ENCODE data around the gene TXLNA. TPM values are rescaled to one million over a fixed set of nuclear protein-coding genes. Genes with fewer than 3 reads are reported as not detected.

Gene TXLNA
- polyA plus RNA-seq, 1 experiment: 49.3 TPM

DNA sequence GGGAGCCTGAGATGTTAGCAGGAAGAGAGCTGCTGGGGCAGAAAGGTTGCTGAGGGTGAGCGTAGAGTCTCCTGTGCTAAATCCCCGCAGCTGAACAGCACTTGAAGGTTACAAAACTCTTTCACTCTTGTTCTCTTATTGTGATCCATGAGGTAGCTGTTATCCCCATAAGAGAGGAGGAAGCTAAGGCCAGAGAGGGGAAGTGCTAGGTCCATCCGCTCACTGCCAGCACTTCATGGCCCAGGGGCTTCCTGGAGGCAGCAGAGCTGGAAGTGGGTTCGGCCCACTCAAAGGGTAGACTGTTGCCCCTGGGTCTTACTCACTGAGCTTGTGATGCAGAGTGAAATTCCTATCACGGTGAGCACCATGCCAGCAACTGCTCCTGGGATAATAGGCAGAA, 37.1 kb downstream of the TXLNA start:
- ChIA-PET CTCF (interaction anchor here (0.9 to 3.3 kb wide), 19 partner anchors 11 to 197 kb away, joined by 3 to 38 read pairs (median 7); partner anchors contain the start of genes CCDC28B, FAM167B, IQCC and MARCKSL1), POLR2A (interaction anchor here (0.6 to 2.5 kb wide), 4 partner anchors 18 to 135 kb away, joined by 3 to 29 read pairs (median 5); partner anchors contain the start of gene MARCKSL1)
- TF ChIP-seq, protein P1, sequence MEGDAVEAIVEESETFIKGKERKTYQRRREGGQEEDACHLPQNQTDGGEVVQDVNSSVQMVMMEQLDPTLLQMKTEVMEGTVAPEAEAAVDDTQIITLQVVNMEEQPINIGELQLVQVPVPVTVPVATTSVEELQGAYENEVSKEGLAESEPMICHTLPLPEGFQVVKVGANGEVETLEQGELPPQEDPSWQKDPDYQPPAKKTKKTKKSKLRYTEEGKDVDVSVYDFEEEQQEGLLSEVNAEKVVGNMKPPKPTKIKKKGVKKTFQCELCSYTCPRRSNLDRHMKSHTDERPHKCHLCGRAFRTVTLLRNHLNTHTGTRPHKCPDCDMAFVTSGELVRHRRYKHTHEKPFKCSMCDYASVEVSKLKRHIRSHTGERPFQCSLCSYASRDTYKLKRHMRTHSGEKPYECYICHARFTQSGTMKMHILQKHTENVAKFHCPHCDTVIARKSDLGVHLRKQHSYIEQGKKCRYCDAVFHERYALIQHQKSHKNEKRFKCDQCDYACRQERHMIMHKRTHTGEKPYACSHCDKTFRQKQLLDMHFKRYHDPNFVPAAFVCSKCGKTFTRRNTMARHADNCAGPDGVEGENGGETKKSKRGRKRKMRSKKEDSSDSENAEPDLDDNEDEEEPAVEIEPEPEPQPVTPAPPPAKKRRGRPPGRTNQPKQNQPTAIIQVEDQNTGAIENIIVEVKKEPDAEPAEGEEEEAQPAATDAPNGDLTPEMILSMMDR (IDR thresholded peaks at IDR 0.05; ENCODE audit: low read depth, low read length): no peak
- Histone ChIP-seq H3K27ac (ENCODE audit: low read depth, low read length) (no peak overlapping the region), H3K9me3 (ENCODE audit: control insufficient read depth, insufficient read depth, low read length) (no peaks in the 10 kb centered on the region), H3K4me3 (ENCODE audit: low read depth, low read length) (no peak overlapping the region), H3K27me3 (ENCODE audit: control insufficient read depth, insufficient read depth, low read length) (no peaks in the 10 kb centered on the region)
- DNase-seq (ENCODE audit: low read depth, low spot score): no peak

DNA sequence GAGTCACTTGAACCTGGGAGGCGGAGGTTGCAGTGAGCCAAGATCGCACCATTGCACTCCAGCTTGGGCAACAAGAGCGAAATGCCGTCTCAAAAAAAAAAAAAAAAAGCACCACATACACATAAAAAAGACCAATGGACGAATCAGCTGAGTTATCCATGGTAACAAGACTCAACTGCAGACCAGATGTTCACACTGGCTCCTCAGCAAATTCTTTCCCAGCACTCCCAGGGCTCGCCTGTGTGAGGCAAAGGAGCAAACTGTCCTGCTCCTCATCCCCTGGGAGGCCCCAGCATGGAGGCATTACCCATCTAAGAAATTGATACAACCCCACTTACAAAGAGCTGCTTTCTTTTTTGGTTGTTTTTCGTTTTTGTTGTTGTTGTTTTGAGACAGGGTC, 39.5 kb downstream of the TXLNA start:
- POLR2A ChIA-PET: no interaction called here
- CTCF ChIA-PET: no interaction called here
- Histone ChIP-seq H3K27me3 (ENCODE audit: control insufficient read depth, insufficient read depth, low read length) (no peaks in the 10 kb centered on the region), H3K27ac (ENCODE audit: low read depth, low read length) (no peak overlapping the region), H3K9me3 (ENCODE audit: control insufficient read depth, insufficient read depth, low read length) (no peaks in the 10 kb centered on the region), H3K4me3 (ENCODE audit: low read depth, low read length) (no peak overlapping the region)
- TF ChIP-seq, protein P1 (IDR thresholded peaks at IDR 0.05; ENCODE audit: low read depth, low read length): no peak
- no peak for DNase-seq (ENCODE audit: low read depth, low spot score)

DNA sequence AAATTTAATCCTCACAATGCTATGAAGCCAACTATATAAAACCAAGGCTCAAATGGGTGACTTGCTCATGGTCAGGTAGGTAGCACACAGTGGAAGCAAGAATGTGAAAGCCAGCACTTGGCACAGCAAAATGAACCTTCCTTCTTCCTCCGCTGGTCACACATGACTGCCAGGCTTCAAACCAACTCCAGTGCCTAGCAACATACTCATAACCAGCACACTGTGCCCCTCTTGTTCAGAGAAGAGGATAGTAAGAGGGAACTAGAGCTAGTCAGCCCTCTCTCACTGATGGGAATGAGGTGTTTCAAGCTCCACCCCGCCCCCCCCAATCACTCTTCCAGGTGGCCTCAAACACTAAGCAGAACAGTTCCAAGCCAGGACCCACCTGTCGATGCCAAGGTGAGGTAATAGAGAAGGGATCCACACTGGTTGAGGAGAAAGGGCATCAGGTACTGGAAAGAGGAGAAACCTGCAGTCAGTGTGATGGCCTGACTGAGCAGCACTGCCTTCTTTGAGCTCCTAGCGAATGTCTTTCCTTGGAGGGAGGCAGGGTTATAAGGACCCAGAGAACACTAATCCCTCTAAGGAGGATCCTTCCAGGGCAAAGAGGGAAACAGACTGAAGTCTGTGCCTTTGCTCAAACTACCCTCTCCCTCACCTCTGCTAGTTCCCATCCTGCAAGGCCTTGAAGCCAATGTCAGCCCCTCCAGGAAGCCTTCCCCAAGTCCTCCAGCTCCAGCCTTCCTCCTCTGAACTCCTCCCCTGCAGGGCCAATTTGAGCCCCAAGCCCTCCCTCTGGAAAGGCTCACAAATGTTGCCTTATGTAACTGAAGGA, 41.5 kb downstream of the TXLNA start:
- TF ChIP-seq, protein P1 (IDR thresholded peaks at IDR 0.05; ENCODE audit: low read depth, low read length): no peak
- DNase-seq (ENCODE audit: low read depth, low spot score): no peak
- Histone ChIP-seq H3K4me3 (ENCODE audit: low read depth, low read length) (peak overlapping the region; percentile 74), H3K27me3 (ENCODE audit: control insufficient read depth, insufficient read depth, low read length) (no peaks in the 10 kb centered on the region), H3K9me3 (ENCODE audit: control insufficient read depth, insufficient read depth, low read length) (no peaks in the 10 kb centered on the region), H3K27ac (ENCODE audit: low read depth, low read length) (no peak overlapping the region)
- CTCF ChIA-PET: no interaction called here
- POLR2A ChIA-PET: interaction anchor here (1.1 kb wide), 1 partner anchor 131 kb away, joined by 3 read pairs; no protein-coding TSS in a partner anchor

DNA sequence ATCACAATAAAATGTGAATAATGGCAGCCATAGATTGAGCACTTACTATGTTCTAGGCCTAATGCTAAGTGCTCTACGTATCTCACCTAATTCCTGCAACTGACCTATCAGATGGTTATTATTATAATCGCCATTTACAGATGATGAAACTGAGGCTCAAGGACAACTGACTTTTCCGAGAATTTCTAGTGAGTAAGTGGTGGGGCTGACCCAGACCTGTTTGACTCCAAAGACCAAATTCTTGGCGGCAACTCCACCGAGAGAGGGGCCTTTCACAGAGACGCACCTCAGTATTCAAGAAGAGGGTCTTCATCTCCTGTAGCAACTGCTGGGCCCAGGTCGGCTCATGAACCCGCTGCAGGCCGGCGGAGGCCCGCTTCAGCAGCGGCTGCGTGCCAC, 42.1 kb downstream of the TXLNA start:
- ChIA-PET POLR2A (interaction anchor here (1.1 kb wide), 1 partner anchor 130 kb away, joined by 3 read pairs; no protein-coding TSS in a partner anchor), CTCF (no interaction called here)
- Histone ChIP-seq H3K27me3 (ENCODE audit: control insufficient read depth, insufficient read depth, low read length) (no peaks in the 10 kb centered on the region), H3K27ac (ENCODE audit: low read depth, low read length) (no peak overlapping the region), H3K4me3 (ENCODE audit: low read depth, low read length) (peak overlapping the region; percentile 74), H3K9me3 (ENCODE audit: control insufficient read depth, insufficient read depth, low read length) (no peaks in the 10 kb centered on the region)
- TF ChIP-seq, protein P1 (IDR thresholded peaks at IDR 0.05; ENCODE audit: low read depth, low read length): no peak
- DNase-seq (ENCODE audit: low read depth, low spot score): no peak

All from AG04450 (cell line).